SK-N-SH (cell line): ENCODE data around the gene CFAP58. TPM values are rescaled to one million over a fixed set of nuclear protein-coding genes. Genes with fewer than 3 reads are reported as not detected.

Source experiments
- CTCF ChIA-PET: fragments of 300-600, 350-600 bp; formaldehyde crosslinking; extraction: SDS; loops from one replicate; lab custom pipeline; 2021; lab: Yijun Ruan, JAX
- POLR2A ChIA-PET: fragments of 350-600 bp; sonication (Branson Sonifier 250); formaldehyde crosslinking; extraction: SDS; loops from one replicate; lab custom pipeline; 2020; ENCODE audit warnings: antibody characterized with exemption, inconsistent platforms; lab: Yijun Ruan, JAX
- DNase-seq: peaks from one replicate; pipeline ENCODE4 v3.0.0; 2012
- H2AFZ ChIP-seq: fragments of 200-600 bp; sonication (generic); 2 replicates; pipeline ENCODE4 v1.8.1; 2016; ENCODE audit warnings: antibody characterized with exemption, mild to moderate bottlenecking, low read depth
- H3F3A ChIP-seq: fragments of 200-600 bp; sonication (generic); replicated peaks from 2 replicates; pipeline ENCODE3; 2016; ENCODE audit warnings: antibody characterized with exemption, mild to moderate bottlenecking; ENCODE audit not compliant: insufficient read depth
- H3K27ac ChIP-seq, 2 experiments: fragments of 200-500 bp in 1 of 2; fragments of 200-600 bp in 1 of 2; sonication (Bioruptor generic) in 1 of 2; sonication (generic), shearing (Covaris generic) in 1 of 2; 2 replicates each; pipeline versions ENCODE4 v1.5.1 to v1.6.1; 2014 to 2016; ENCODE audit warnings: low read depth in 2 of 2, inconsistent platforms in 1 of 2, low read length in 1 of 2, mild to moderate bottlenecking in 1 of 2, mixed read lengths in 1 of 2
- H3K27me3 ChIP-seq: fragments of 200-600 bp; sonication (generic), shearing (Covaris generic); 2 replicates; pipeline ENCODE4 v1.6.1; 2016; ENCODE audit warnings: mixed run types; ENCODE audit not compliant: insufficient read depth
- H3K36me3 ChIP-seq, 2 experiments: fragments of 200-500 bp in 1 of 2; fragments of 200-600 bp in 1 of 2; sonication (Bioruptor generic) in 1 of 2; sonication (generic) in 1 of 2; replicated peaks in 1 of 2; 2 replicates each; pipeline versions ENCODE3 to v1.5.1; 2014 to 2016; ENCODE audit warnings: low read length in 1 of 2, mild to moderate bottlenecking in 1 of 2; ENCODE audit not compliant: insufficient read depth in 2 of 2, control insufficient read depth in 1 of 2
- H3K4me1 ChIP-seq, 2 experiments: fragments of 200-500 bp in 1 of 2; fragments of 200-600 bp in 1 of 2; sonication (Bioruptor generic) in 1 of 2; sonication (generic), shearing (Covaris generic) in 1 of 2; 2 replicates each; pipeline versions ENCODE4 v1.5.1 to v1.6.1; 2014 to 2016; ENCODE audit warnings: low read depth in 1 of 2, low read length in 1 of 2, mixed run types in 1 of 2; ENCODE audit not compliant: insufficient read depth in 2 of 2, control insufficient read depth in 1 of 2
- H3K4me2 ChIP-seq: fragments of 200-600 bp; sonication (generic), shearing (Covaris generic); 2 replicates; pipeline ENCODE4 v1.6.1; 2017; ENCODE audit warnings: mixed run types
- H3K4me3 ChIP-seq, 2 experiments: fragments of 200-500 bp in 1 of 2; fragments of 200-600 bp in 1 of 2; sonication (Bioruptor generic) in 1 of 2; sonication (generic), shearing (Covaris generic) in 1 of 2; 2 replicates each; pipeline versions ENCODE4 v1.5.1 to v1.8.1; 2014 to 2016; ENCODE audit warnings: low read depth in 2 of 2, inconsistent platforms in 1 of 2, low read length in 1 of 2, mild to moderate bottlenecking in 1 of 2, mixed read lengths in 1 of 2, moderate library complexity in 1 of 2
- H3K79me2 ChIP-seq: fragments of 200-600 bp; sonication (generic); 2 replicates; pipeline ENCODE4 v1.8.1; 2017; ENCODE audit warnings: mild to moderate bottlenecking; ENCODE audit not compliant: insufficient read depth
- H3K9ac ChIP-seq: fragments of 200-600 bp; sonication (generic); 2 replicates; pipeline ENCODE4 v1.6.1; 2017; ENCODE audit warnings: mixed run types
- H3K9me2 ChIP-seq: fragments of 200-600 bp; sonication (generic); 2 replicates; pipeline ENCODE4 v1.6.1; 2017; ENCODE audit warnings: mixed run types
- H3K9me3 ChIP-seq: fragments of 200-600 bp; sonication (generic); 2 replicates; pipeline ENCODE4 v1.6.1; 2017; ENCODE audit warnings: mixed run types, mild to moderate bottlenecking, moderate library complexity
- H4K20me1 ChIP-seq: fragments of 200-600 bp; sonication (generic); 2 replicates; pipeline ENCODE4 v1.6.1; 2017; ENCODE audit warnings: mild to moderate bottlenecking, mixed run types; ENCODE audit not compliant: insufficient read depth
- FOSL2 ChIP-seq: IDR thresholded peaks from 2 replicates; pipeline ENCODE4 v1.4.0; 2012; ENCODE audit warnings: low read depth, mild to moderate bottlenecking, moderate library complexity, borderline replicate concordance
- FOXJ3 ChIP-seq: sonication (generic); formaldehyde crosslinking; IDR thresholded peaks from 2 replicates; pipeline ENCODE4 v1.5.1; 2020; ENCODE audit warnings: mild to moderate bottlenecking, missing genetic modification reagents
- FOXM1 ChIP-seq: IDR thresholded peaks from 2 replicates; pipeline ENCODE4 v1.4.0; 2012; ENCODE audit warnings: low read depth, mild to moderate bottlenecking
- MAX ChIP-seq: IDR thresholded peaks from 2 replicates; pipeline ENCODE4 v1.4.0; 2012; ENCODE audit warnings: low read depth
- MEF2A ChIP-seq: IDR thresholded peaks from 2 replicates; pipeline ENCODE4 v1.4.0; 2012; ENCODE audit warnings: low read depth, borderline replicate concordance
- MXI1 ChIP-seq: IDR thresholded peaks from 2 replicates; pipeline ENCODE4 v1.6.1; 2012; ENCODE audit warnings: mild to moderate bottlenecking, low read depth, low read length, improper control_type of control experiment
- NRF1 ChIP-seq: IDR thresholded peaks from 2 replicates; pipeline ENCODE4 v1.6.1; 2012; ENCODE audit warnings: low read depth, mild to moderate bottlenecking, low read length
- PBX3 ChIP-seq: IDR thresholded peaks from 2 replicates; pipeline ENCODE4; 2012
- RAD21 ChIP-seq: IDR thresholded peaks from 2 replicates; pipeline ENCODE4 v1.6.1; 2012; ENCODE audit warnings: mild to moderate bottlenecking, low read length
- RCOR1 ChIP-seq: fragments of 150-350 bp; IDR thresholded peaks from 2 replicates; pipeline ENCODE4 v1.6.1; 2017; ENCODE audit warnings: antibody characterized with exemption, low read length
- SIN3A ChIP-seq: IDR thresholded peaks from 2 replicates; pipeline ENCODE4 v1.6.1; 2012; ENCODE audit warnings: low read depth, mild to moderate bottlenecking, low read length, moderate library complexity, borderline replicate concordance
- SMC3 ChIP-seq: IDR thresholded peaks from 2 replicates; pipeline ENCODE4 v1.6.1; 2012; ENCODE audit warnings: low read depth, low read length, improper control_type of control experiment
- USF2 ChIP-seq: fragments of 150-350 bp; IDR thresholded peaks from 2 replicates; pipeline ENCODE4 v1.6.1; 2017; ENCODE audit warnings: antibody characterized with exemption, low read length, low read depth, borderline replicate concordance
- WGBS: methylation state at CpG from one replicate; pipeline ENCODE4 v1.1.6; 2017; ENCODE audit warnings: low lambda C conversion rate; 5-methylcytosine and 5-hydroxymethylcytosine counted together
- polyA plus RNA-seq, 3 experiments: library from polyadenylated mRNA; depleted of rRNA; stranded (reverse); fragments of >200 nt; gene quantifications; 2 replicates each; pipeline ENCODE4 v1.2.3, GENCODE V29; 2012
- TF ChIP-seq, protein P1 (sequence below): fragments of 150-350 bp; IDR thresholded peaks from 2 replicates; pipeline ENCODE4 v1.6.1; 2016; ENCODE audit warnings: mild to moderate bottlenecking, low read depth, low read length
- TF ChIP-seq, protein P2 (sequence below): IDR thresholded peaks from 2 replicates; pipeline ENCODE4 v1.6.1; 2012; ENCODE audit warnings: mild to moderate bottlenecking, low read depth, low read length, moderate library complexity

CFAP58 gene
- polyA plus RNA-seq, 1 of the 3 experiments (the other 2 are of a cell fraction): 0.38 TPM

DNA sequence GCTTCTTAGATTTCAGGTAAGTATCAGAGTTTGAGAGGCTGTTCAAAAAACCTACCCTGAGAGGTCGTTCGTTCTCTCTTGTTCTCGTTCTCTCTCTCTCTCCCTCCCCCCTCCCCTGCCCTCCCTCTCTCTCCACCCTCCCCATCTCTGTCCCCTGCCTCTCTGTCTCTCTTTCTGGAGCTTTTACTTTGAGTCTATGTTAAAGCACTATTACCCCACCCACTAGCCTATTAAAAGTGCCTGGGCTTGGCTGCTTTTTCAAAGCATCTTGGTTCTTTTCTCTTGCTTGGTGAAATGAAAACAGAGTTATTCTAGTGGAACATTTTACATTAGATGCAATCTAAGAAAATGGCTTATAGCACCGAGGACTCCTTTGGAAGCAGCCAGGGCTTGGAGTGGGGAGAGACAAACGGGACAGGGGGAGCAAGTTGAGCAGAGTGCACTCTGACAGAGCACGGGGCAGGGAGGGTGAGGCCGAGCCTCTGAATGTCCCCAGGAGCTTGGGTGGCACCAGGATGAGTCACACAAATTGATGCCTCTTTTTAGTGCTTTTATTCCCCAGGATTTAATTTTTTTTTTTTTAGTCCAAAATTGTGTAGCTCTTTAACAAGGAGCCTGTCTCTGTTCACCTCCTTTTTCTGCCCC lies 134.3 kb downstream of the CFAP58 start:
- Histone ChIP-seq H2AFZ (no peak overlapping the region), H3K79me2 (no peaks in the 10 kb centered on the region), H3K36me3 (no peaks in the 10 kb centered on the region), H3K4me1 (peaks cover 0 to 4% of the 10 kb centered on the region in 2 experiments; a peak in 1 of 4 replicates), H4K20me1 (no peaks in the 10 kb centered on the region), H3K4me2 (no peak overlapping the region), H3F3A (no peaks in the 10 kb centered on the region), H3K27me3 (no peaks in the 10 kb centered on the region; the same call in 1 of the 2 replicates), H3K4me3 (no peak overlapping the region), H3K27ac (no peak overlapping the region), H3K9me3 (no peaks in the 10 kb centered on the region), H3K9ac (no peak overlapping the region), H3K9me2 (no peaks in the 10 kb centered on the region)
- TF ChIP-seq MAX: no peak
- no peak for TF ChIP-seq RCOR1
- TF ChIP-seq MXI1: no peak
- TF ChIP-seq SIN3A: no peak
- no peak for TF ChIP-seq USF2
- TF ChIP-seq NRF1: no peak
- TF ChIP-seq FOSL2: no peak
- TF ChIP-seq MEF2A: no peak
- TF ChIP-seq FOXJ3 (CRISPR knock-in tag): no peak
- no peak for TF ChIP-seq RAD21
- TF ChIP-seq, protein P1, sequence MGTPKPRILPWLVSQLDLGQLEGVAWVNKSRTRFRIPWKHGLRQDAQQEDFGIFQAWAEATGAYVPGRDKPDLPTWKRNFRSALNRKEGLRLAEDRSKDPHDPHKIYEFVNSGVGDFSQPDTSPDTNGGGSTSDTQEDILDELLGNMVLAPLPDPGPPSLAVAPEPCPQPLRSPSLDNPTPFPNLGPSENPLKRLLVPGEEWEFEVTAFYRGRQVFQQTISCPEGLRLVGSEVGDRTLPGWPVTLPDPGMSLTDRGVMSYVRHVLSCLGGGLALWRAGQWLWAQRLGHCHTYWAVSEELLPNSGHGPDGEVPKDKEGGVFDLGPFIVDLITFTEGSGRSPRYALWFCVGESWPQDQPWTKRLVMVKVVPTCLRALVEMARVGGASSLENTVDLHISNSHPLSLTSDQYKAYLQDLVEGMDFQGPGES: no peak
- no peak for TF ChIP-seq PBX3
- POLR2A ChIA-PET: no interaction called here
- DNase-seq: no peak
- 54% methylated on average over 7 of the region's 7 CpGs for WGBS
- CTCF ChIA-PET: interaction anchor here (0.6 to 1.3 kb wide), 3 partner anchors 81 to 315 kb away, joined by 3 read pairs; no protein-coding TSS in a partner anchor

GRCh38 chr10:104488439-104488832 lies 134.8 kb downstream of the CFAP58 start:
- TF ChIP-seq FOXM1 (no peak), MXI1 (no peak), RAD21 (no peak), SMC3 (no peak)
- TF ChIP-seq, protein P2, sequence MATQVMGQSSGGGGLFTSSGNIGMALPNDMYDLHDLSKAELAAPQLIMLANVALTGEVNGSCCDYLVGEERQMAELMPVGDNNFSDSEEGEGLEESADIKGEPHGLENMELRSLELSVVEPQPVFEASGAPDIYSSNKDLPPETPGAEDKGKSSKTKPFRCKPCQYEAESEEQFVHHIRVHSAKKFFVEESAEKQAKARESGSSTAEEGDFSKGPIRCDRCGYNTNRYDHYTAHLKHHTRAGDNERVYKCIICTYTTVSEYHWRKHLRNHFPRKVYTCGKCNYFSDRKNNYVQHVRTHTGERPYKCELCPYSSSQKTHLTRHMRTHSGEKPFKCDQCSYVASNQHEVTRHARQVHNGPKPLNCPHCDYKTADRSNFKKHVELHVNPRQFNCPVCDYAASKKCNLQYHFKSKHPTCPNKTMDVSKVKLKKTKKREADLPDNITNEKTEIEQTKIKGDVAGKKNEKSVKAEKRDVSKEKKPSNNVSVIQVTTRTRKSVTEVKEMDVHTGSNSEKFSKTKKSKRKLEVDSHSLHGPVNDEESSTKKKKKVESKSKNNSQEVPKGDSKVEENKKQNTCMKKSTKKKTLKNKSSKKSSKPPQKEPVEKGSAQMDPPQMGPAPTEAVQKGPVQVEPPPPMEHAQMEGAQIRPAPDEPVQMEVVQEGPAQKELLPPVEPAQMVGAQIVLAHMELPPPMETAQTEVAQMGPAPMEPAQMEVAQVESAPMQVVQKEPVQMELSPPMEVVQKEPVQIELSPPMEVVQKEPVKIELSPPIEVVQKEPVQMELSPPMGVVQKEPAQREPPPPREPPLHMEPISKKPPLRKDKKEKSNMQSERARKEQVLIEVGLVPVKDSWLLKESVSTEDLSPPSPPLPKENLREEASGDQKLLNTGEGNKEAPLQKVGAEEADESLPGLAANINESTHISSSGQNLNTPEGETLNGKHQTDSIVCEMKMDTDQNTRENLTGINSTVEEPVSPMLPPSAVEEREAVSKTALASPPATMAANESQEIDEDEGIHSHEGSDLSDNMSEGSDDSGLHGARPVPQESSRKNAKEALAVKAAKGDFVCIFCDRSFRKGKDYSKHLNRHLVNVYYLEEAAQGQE: no peak
- TF ChIP-seq, protein P1: no peak
- no peaks in the 10 kb centered on the region for H3F3A ChIP-seq
- no peak for DNase-seq
- H3K36me3 ChIP-seq: no peaks in the 10 kb centered on the region
- H4K20me1 ChIP-seq: no peaks in the 10 kb centered on the region
- no peak overlapping the region for H3K4me2 ChIP-seq
- H3K4me3 ChIP-seq: no peak overlapping the region
- H3K9ac ChIP-seq: no peak overlapping the region
- peaks cover 0 to 3% of the 10 kb centered on the region in 2 experiments; a peak in 1 of 4 replicates for H3K4me1 ChIP-seq
- H3K9me3 ChIP-seq: no peaks in the 10 kb centered on the region
- ChIA-PET POLR2A (no interaction called here), CTCF (interaction anchor here (0.6 to 1.3 kb wide), 2 partner anchors 81 to 314 kb away, joined by 3 read pairs; no protein-coding TSS in a partner anchor)
- no peaks in the 10 kb centered on the region for H3K79me2 ChIP-seq
- no peaks in the 10 kb centered on the region for H3K9me2 ChIP-seq
- H2AFZ ChIP-seq: no peak overlapping the region
- H3K27me3 ChIP-seq: no peaks in the 10 kb centered on the region; the same call in 1 of the 2 replicates
- H3K27ac ChIP-seq: no peak overlapping the region
- WGBS: 21% methylated on average over 2 of the region's 2 CpGs
